ENCODE measurements around the gene EFNA4. TPM values are rescaled to one million over a fixed set of nuclear protein-coding genes. Genes with fewer than 3 reads are reported as not detected.

The EFNA4 gene
- total RNA-seq, 1 experiment from 2014 or later, result 9.8 TPM

DNA sequence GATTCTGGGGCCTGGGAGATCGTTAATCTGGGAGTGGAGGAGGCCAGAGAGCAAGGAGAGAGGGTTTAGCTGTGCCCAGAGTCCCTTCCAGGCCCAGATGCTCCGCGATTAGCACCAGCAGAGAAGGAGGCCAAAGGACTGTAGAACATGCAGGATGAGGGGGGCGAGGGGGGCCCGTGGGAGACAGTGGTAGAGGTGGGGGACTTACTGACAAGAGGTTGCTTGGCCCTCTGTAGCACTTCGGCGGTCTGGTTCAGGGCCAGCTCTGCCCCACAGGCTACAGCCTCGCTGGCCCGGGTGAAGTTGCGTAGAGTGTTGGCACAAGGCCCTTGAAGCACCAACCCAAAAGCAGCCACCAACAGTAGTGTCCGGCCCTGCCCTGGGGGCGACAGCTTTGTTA lies 30.7 kb upstream of the EFNA4 start:
- peaks cover 0 to under 1% of the 10 kb centered on the region in 2 experiments; a peak in 1 of 4 replicates for H3K4me1 ChIP-seq (ENCODE audit: control insufficient read depth in 1 of 2, insufficient read depth in 2 of 2, low read length in 2 of 2)
- no peaks in the 10 kb centered on the region for H3K79me2 ChIP-seq (ENCODE audit: insufficient read depth, low read length)
- no peaks in the 10 kb centered on the region for H3K36me3 ChIP-seq (ENCODE audit: control insufficient read depth in 1 of 2, insufficient read depth in 2 of 2, low read length in 2 of 2)
- ATAC-seq (no peak), DNase-seq (ENCODE audit: low read depth, low spot score) (no peak)
- intact Hi-C loops (cut with micrococcal nuclease), result no loop called here
- no peak overlapping the region for H3K4me2 ChIP-seq (ENCODE audit: low read length)
- POLR2A ChIA-PET, result no interaction called here
- H3K27ac ChIP-seq (ENCODE audit: low read depth, low read length), result no peak overlapping the region
- RAD21 ChIA-PET (ENCODE audit: low non-redundant PET in 1 of 2, low total read pairs in 2 of 2, uncharacterized antibody in 2 of 2, unreplicated experiment in 2 of 2), result no interaction called here
- TF ChIP-seq SRF (IDR thresholded peaks at IDR 0.05; ENCODE audit: low read depth) (no peak), ELF1 (IDR thresholded peaks at IDR 0.05; ENCODE audit: borderline replicate concordance, low read depth) (no peak), YY1 (IDR thresholded peaks at IDR 0.05; ENCODE audit: extremely low read depth, insufficient replicate concordance, low read depth, low read length) (no peak), POLR2AphosphoS5 (IDR thresholded peaks at IDR 0.05; ENCODE audit: low read depth, low read length) (no peak)
- TF ChIP-seq, protein P1, sequence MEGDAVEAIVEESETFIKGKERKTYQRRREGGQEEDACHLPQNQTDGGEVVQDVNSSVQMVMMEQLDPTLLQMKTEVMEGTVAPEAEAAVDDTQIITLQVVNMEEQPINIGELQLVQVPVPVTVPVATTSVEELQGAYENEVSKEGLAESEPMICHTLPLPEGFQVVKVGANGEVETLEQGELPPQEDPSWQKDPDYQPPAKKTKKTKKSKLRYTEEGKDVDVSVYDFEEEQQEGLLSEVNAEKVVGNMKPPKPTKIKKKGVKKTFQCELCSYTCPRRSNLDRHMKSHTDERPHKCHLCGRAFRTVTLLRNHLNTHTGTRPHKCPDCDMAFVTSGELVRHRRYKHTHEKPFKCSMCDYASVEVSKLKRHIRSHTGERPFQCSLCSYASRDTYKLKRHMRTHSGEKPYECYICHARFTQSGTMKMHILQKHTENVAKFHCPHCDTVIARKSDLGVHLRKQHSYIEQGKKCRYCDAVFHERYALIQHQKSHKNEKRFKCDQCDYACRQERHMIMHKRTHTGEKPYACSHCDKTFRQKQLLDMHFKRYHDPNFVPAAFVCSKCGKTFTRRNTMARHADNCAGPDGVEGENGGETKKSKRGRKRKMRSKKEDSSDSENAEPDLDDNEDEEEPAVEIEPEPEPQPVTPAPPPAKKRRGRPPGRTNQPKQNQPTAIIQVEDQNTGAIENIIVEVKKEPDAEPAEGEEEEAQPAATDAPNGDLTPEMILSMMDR (IDR thresholded peaks at IDR 0.05 in 2 of 3, conservative IDR thresholded peaks at IDR 0.05 in 1 of 3; ENCODE audit: borderline replicate concordance in 1 of 3, insufficient read depth in 1 of 3, low read depth in 2 of 3, low read length in 2 of 3), result no peak
- H3K27me3 ChIP-seq (ENCODE audit: insufficient read depth, low read length), result no peaks in the 10 kb centered on the region
- no TSS peak for BruUV-seq (replicated peaks)
- no peaks in the 10 kb centered on the region for H3K9me3 ChIP-seq (ENCODE audit: control insufficient read depth in 1 of 2, insufficient read depth in 1 of 2, low read depth in 1 of 2, low read length in 2 of 2)
- H2AFZ ChIP-seq (ENCODE audit: low read depth, low read length, poor library complexity, severe bottlenecking), result no peak overlapping the region
- H3K9me2 ChIP-seq (ENCODE audit: insufficient read depth), result no peaks in the 10 kb centered on the region
- no peak overlapping the region for H3K4me3 ChIP-seq (replicated peaks in 1 of 2; ENCODE audit: low read depth in 1 of 2, low read length in 2 of 2)
- no peaks in the 10 kb centered on the region for H4K20me1 ChIP-seq (ENCODE audit: insufficient read depth)
- CTCF ChIA-PET, result no interaction called here
- no peak overlapping the region for H3K9ac ChIP-seq (ENCODE audit: low read length)

DNA sequence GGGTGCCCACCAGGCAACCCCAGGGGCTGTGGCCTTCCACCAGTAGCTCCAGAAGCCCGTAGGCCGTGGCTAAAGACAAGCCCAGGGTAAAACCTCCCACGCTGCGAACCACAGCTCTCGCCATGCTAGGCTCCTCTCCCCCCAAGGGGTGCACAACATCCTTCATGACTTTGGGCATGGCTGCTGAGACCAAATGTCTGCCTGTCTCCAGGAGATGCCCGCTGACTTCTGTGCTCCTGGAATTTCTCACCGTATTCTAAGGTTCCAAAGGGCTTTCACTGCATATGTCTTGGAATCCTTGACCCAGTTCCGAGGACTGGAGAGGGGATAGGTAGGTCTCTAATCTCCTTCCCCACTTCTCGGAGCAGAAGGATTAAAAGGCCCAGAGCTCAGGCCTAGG lies 30.0 kb upstream of the EFNA4 start, which contains the start of the genes DCST1 and DCST2:
DCST1 (plus strand) TSS at position 301 of the 400 bp plus-strand sequence. CDS start 213 bp downstream, outside the sequence.
DCST2 (minus strand) TSS at position 258 of the 400 bp plus-strand sequence; CDS start at position 178, 80 bp downstream.
- intact Hi-C loops (cut with micrococcal nuclease), result no loop called here
- no peak within 1 kb of the TSS for H2AFZ ChIP-seq (ENCODE audit: low read depth, low read length, poor library complexity, severe bottlenecking)
- H3K27ac ChIP-seq (ENCODE audit: low read depth, low read length), result no peak within 1 kb of the TSS
- ChIA-PET POLR2A (no interaction called here), CTCF (no interaction called here), RAD21 (ENCODE audit: low non-redundant PET in 1 of 2, low total read pairs in 2 of 2, uncharacterized antibody in 2 of 2, unreplicated experiment in 2 of 2) (no interaction called here)
- no peak within 1 kb of the TSS for H3K4me2 ChIP-seq (ENCODE audit: low read length)
- DNase-seq (ENCODE audit: low read depth, low spot score) (no peak), ATAC-seq (no peak)
- H3K4me3 ChIP-seq (replicated peaks in 1 of 2; ENCODE audit: low read depth in 1 of 2, low read length in 2 of 2), result no peak within 1 kb of the TSS
- H3K27me3 ChIP-seq (ENCODE audit: insufficient read depth, low read length), result no peaks in the 10 kb centered on the region
- no peaks in the 10 kb centered on the region for H3K36me3 ChIP-seq (ENCODE audit: control insufficient read depth in 1 of 2, insufficient read depth in 2 of 2, low read length in 2 of 2)
- peaks cover 0 to 7% of the 10 kb centered on the region in 2 experiments; a peak in 2 of 4 replicates for H3K4me1 ChIP-seq (ENCODE audit: control insufficient read depth in 1 of 2, insufficient read depth in 2 of 2, low read length in 2 of 2)
- no peaks in the 10 kb centered on the region for H3K9me3 ChIP-seq (ENCODE audit: control insufficient read depth in 1 of 2, insufficient read depth in 1 of 2, low read depth in 1 of 2, low read length in 2 of 2)
- TF ChIP-seq EZH2phosphoT487 (IDR thresholded peaks at IDR 0.05; ENCODE audit: borderline replicate concordance) (no peak), SRF (IDR thresholded peaks at IDR 0.05; ENCODE audit: low read depth) (no peak), CBX3 (IDR thresholded peaks at IDR 0.05; ENCODE audit: low read depth) (no peak), SP1 (IDR thresholded peaks at IDR 0.05; ENCODE audit: low read depth) (no peak), ZFX (IDR thresholded peaks at IDR 0.05) (no peak), TCF7L2 (IDR thresholded peaks at IDR 0.05; ENCODE audit: borderline replicate concordance, extremely low read depth, insufficient read depth, insufficient read length) (no peak), EGR1 (IDR thresholded peaks at IDR 0.05; ENCODE audit: low read depth) (no peak), CEBPB (IDR thresholded peaks at IDR 0.05; ENCODE audit: low read depth) (no peak), POLR2AphosphoS5 (IDR thresholded peaks at IDR 0.05; ENCODE audit: low read depth, low read length) (no peak), POLR2A (IDR thresholded peaks at IDR 0.05; ENCODE audit: borderline replicate concordance, extremely low read depth, insufficient read depth, insufficient read length) (no peak), SIN3A (IDR thresholded peaks at IDR 0.05; ENCODE audit: low read depth) (no peak), JUND (IDR thresholded peaks at IDR 0.05) (no peak), ELF1 (IDR thresholded peaks at IDR 0.05; ENCODE audit: borderline replicate concordance, low read depth) (no peak)
- TF ChIP-seq, protein P1 (IDR thresholded peaks at IDR 0.05 in 2 of 3, conservative IDR thresholded peaks at IDR 0.05 in 1 of 3; ENCODE audit: borderline replicate concordance in 1 of 3, insufficient read depth in 1 of 3, low read depth in 2 of 3, low read length in 2 of 3), result no peak
- TF ChIP-seq, protein P2, sequence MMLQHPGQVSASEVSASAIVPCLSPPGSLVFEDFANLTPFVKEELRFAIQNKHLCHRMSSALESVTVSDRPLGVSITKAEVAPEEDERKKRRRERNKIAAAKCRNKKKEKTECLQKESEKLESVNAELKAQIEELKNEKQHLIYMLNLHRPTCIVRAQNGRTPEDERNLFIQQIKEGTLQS (IDR thresholded peaks at IDR 0.05), result no peak
- H3K9ac ChIP-seq (ENCODE audit: low read length), result no peak within 1 kb of the TSS
- H3K9me2 ChIP-seq (ENCODE audit: insufficient read depth), result no peaks in the 10 kb centered on the region
- no TSS peak for BruUV-seq (replicated peaks)
- no peaks in the 10 kb centered on the region for H3K79me2 ChIP-seq (ENCODE audit: insufficient read depth, low read length)
- no peaks in the 10 kb centered on the region for H4K20me1 ChIP-seq (ENCODE audit: insufficient read depth)
